Body of pancreas (tissue), 4 donors: ENCODE data around the gene SERPINB1. TPM values are rescaled to one million over a fixed set of nuclear protein-coding genes. Genes with fewer than 3 reads are reported as not detected.

Experiments used
- ATAC-seq: fragments of 150-250 bp; one replicate; pipeline ENCODE4 v1.9.1; 2016
- DNase-seq, 4 donors: peaks; one replicate each; pipeline ENCODE4 v3.0.0-alpha.2; 2019
- H3K27ac ChIP-seq, 4 donors: fragments of 200-600 bp; sonication (generic); 1 replicate in 3 of 4; 2 replicates in 1 of 4; pipeline versions ENCODE4 v1.5.1 to v1.6.1; 2016 to 2019; ENCODE audit warnings: mild to moderate bottlenecking in 1 of 4, mixed read lengths in 1 of 4, moderate library complexity in 1 of 4
- H3K27me3 ChIP-seq, 2 donors: fragments of 200-600 bp; sonication (generic); one replicate each; pipeline ENCODE4 v1.6.0; 2016; ENCODE audit warnings: mild to moderate bottlenecking in 1 of 2
- H3K36me3 ChIP-seq, 2 donors: fragments of 200-600 bp; sonication (generic); replicated peaks in 1 of 2; 2 replicates each; pipeline ENCODE4 v1.5.1; 2016; ENCODE audit warnings: low read depth in 2 of 2; ENCODE audit not compliant: insufficient read depth in 1 of 2
- H3K4me1 ChIP-seq: fragments of 200-600 bp; sonication (generic); one replicate; pipeline ENCODE4 v1.6.0; 2016
- H3K4me3 ChIP-seq, 2 donors: fragments of 200-600 bp; sonication (generic); 1 replicate in 1 of 2; 2 replicates in 1 of 2; pipeline ENCODE4 v1.5.1; 2016 to 2019
- H3K9me3 ChIP-seq, 3 donors: fragments of 200-600 bp; sonication (generic); 1 replicate in 2 of 3; 2 replicates in 1 of 3; pipeline ENCODE4 v1.5.1; 2016
- POLR2A ChIP-seq, 3 donors: fragments of 450-650 bp; IDR thresholded peaks; one replicate each; pipeline ENCODE4 v1.6.1; 2016; ENCODE audit warnings: antibody characterized with exemption in 3 of 3, mild to moderate bottlenecking in 2 of 3
- WGBS, 2 donors: methylation state at CpG; one replicate each; pipeline ENCODE4 v1.1.5; 2017; 5-methylcytosine and 5-hydroxymethylcytosine counted together
- intact Hi-C: fragments of 100-400 bp; cut with DNase I; formaldehyde crosslinking; loops from one replicate; pipeline ENCODE4 v1.15.1; 2023
- total RNA-seq, 2 donors: library from RNA; depleted of rRNA; stranded (reverse); fragments of >200 nt; gene quantifications; one replicate each; pipeline ENCODE4 v1.1.0, GENCODE V29; 2016
- TF ChIP-seq, protein P1 (sequence below), 7 experiments: fragments of 450-650 bp in 4 of 7; fragments of 200-600 bp in 3 of 7; sonication (generic) in 3 of 7; IDR thresholded peaks; one replicate each; pipeline ENCODE4 v1.5.1; 2016 to 2019; ENCODE audit warnings: antibody characterized with exemption in 7 of 7

SERPINB1 gene
- total RNA-seq, 2 donors from 2014 or later = 19.1 to 80.4 TPM

DNA sequence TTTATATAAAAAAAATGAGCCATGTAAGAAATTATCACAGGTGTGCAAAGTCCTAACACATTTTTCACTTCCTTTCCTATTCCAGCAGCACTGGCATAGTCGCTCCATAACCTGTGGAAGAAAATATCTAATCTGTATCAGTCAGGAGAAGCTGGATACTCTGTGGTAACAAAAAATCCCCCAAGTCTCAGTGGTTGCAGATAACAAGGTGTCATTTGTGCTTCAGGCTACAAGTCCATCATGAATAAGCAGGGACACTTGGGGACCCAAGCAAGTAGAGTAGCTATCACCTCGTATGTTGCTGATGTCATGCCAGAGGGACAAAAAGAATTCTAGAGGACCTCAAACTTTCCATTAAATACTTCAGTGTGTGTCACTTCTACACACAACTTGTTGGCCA lies 30.3 kb upstream of the SERPINB1 start:
- H3K4me1 ChIP-seq = peaks cover 15% of the 10 kb centered on the region
- 86 to 93% methylated on average over 2 of the region's 2 CpGs for WGBS, 2 donors
- intact Hi-C loops = no loop called here
- no peaks in the 10 kb centered on the region for H3K27me3 ChIP-seq
- H3K4me3 ChIP-seq = no peak overlapping the region
- TF ChIP-seq, protein P1, sequence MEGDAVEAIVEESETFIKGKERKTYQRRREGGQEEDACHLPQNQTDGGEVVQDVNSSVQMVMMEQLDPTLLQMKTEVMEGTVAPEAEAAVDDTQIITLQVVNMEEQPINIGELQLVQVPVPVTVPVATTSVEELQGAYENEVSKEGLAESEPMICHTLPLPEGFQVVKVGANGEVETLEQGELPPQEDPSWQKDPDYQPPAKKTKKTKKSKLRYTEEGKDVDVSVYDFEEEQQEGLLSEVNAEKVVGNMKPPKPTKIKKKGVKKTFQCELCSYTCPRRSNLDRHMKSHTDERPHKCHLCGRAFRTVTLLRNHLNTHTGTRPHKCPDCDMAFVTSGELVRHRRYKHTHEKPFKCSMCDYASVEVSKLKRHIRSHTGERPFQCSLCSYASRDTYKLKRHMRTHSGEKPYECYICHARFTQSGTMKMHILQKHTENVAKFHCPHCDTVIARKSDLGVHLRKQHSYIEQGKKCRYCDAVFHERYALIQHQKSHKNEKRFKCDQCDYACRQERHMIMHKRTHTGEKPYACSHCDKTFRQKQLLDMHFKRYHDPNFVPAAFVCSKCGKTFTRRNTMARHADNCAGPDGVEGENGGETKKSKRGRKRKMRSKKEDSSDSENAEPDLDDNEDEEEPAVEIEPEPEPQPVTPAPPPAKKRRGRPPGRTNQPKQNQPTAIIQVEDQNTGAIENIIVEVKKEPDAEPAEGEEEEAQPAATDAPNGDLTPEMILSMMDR (IDR thresholded peaks at IDR 0.05) = no peak
- TF ChIP-seq POLR2A (IDR thresholded peaks at IDR 0.05) = no peak
- H3K27ac ChIP-seq = no peak overlapping the region
- ATAC-seq = no peak
- no peaks in the 10 kb centered on the region for H3K36me3 ChIP-seq
- DNase-seq = no peak
- no peaks in the 10 kb centered on the region for H3K9me3 ChIP-seq

DNA sequence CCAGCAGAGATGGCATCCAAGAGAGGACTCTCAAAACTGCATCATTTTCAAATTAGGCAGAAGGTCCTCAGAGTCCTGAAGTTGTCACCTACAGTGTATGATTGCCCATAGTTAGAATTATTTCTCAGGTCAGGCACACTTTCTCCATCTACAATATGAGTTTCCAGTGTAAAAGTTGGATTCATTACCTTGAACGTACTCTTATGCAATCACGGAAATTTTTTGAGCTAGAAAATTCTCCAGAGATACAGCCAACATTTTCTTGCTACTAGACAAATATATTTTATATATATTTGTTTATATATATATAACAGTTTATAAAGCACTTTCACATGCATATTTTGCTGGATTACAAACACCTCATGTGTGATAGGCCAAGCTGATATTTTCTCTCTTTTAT lies 29.4 kb upstream of the SERPINB1 start:
- DNase-seq = no peak
- Histone ChIP-seq H3K27ac (no peak overlapping the region), H3K4me1 (peaks cover 14% of the 10 kb centered on the region), H3K27me3 (no peaks in the 10 kb centered on the region), H3K4me3 (no peak overlapping the region), H3K9me3 (no peaks in the 10 kb centered on the region), H3K36me3 (no peaks in the 10 kb centered on the region)
- intact Hi-C loops = no loop called here
- TF ChIP-seq POLR2A (IDR thresholded peaks at IDR 0.05) = no peak
- TF ChIP-seq, protein P1 (IDR thresholded peaks at IDR 0.05) = no peak
- WGBS, 2 donors = 64 to 82% methylated on average over 2 of the region's 2 CpGs
- no peak for ATAC-seq

DNA sequence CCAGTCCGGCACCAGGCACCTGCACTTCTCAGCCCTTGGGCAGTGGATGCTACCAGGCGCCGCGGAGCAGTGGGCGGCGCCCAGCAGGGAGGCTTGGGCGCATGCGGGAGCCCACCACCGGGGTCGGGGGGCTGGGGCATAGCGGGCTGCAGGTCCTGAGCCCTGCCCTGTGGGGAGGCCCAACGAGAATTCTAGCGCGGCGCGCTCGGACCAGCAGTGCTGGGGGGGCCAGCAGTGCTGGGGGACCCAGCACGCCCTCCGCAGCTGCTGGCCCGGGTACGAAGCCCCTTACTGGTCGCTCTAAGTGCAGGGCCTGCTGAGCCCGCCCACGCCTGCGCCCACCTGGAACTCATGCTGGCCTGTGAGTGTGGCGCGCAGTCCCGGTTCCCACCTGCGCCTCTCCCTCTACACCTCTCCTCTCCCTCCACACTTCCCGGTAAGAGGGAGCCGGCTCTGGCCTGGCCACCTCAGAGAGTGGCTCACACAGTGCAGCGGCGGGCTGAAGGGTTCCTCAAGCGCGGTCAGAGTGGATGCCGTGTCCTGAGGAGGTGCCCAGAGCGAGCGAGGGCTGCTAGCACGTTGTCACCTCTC lies 28.5 kb upstream of the SERPINB1 start:
- TF ChIP-seq POLR2A (IDR thresholded peaks at IDR 0.05) = no peak
- TF ChIP-seq, protein P1 (IDR thresholded peaks at IDR 0.05) = no peak
- intact Hi-C loops = no loop called here
- Histone ChIP-seq H3K36me3 (no peaks in the 10 kb centered on the region), H3K4me3 (no peak overlapping the region), H3K9me3 (no peaks in the 10 kb centered on the region), H3K27me3 (no peaks in the 10 kb centered on the region), H3K4me1 (peaks cover 17% of the 10 kb centered on the region), H3K27ac (no peak overlapping the region)
- ATAC-seq = no peak
- 86 to 96% methylated on average over 18 to 38 of the region's 39 CpGs for WGBS, 2 donors
- no peak for DNase-seq

DNA sequence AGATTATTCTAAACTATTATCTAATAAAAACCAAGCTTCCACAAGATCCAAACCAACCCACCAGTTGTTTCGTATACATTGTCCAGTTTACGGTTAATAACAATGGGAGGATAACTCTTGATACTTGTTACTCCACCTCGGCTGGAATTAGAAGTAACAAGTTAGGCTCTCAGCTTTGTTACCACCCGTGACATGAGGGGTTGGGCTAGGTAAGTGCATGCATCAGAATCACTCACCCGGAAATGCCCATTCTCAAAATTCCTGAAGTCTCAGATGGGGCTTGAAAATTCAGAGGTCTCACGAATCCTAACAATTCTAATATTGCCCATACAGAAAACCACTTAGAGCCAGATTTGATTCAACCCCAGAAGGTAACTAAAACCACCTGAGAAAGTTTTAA lies 27.0 kb upstream of the SERPINB1 start:
- no peak for TF ChIP-seq POLR2A (IDR thresholded peaks at IDR 0.05)
- TF ChIP-seq, protein P1 (IDR thresholded peaks at IDR 0.05) = no peak
- Histone ChIP-seq H3K36me3 (no peaks in the 10 kb centered on the region), H3K27ac (no peak overlapping the region), H3K4me1 (peaks cover 13% of the 10 kb centered on the region), H3K27me3 (no peaks in the 10 kb centered on the region), H3K9me3 (no peaks in the 10 kb centered on the region), H3K4me3 (no peak overlapping the region)
- 78 to 94% methylated on average over 6 of the region's 6 CpGs for WGBS, 2 donors
- ATAC-seq (no peak), DNase-seq (no peak)
- intact Hi-C loops = loop anchor here (10.0 kb wide), 1 partner anchor 46 kb away; no protein-coding TSS in a partner anchor
